NK-92 treated with Interleukin-12 subunit alpha and Interleukin-12 subunit beta, amount 100 ng/mL, for 24 hours (cell line): Measurements from ENCODE around the gene NBEA.

ENCODE experiments used
- DNase-seq: peaks from one replicate; lab custom pipeline; 2025; lab: John Stamatoyannopoulos, UW

NBEA gene

DNA sequence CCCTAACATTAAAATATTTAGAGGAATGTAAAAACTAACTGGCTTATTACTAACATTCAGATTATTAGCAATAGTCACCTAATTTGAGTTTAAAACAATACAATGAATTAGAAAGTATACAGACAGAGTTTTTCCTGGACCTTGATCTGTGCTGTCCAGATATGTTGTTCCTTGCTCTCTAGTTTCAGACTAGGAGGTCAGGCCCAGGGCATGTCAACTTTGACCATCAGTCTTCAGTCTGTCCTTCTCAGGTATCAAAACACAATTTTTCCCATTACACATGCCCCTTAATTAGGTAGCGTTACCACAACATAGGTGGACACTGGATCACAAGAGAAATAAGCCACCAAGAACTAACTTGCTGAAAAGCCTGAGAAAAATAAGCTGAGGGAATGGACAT lies 337.4 kb downstream of the NBEA start:
- DNase-seq: no peak

DNA sequence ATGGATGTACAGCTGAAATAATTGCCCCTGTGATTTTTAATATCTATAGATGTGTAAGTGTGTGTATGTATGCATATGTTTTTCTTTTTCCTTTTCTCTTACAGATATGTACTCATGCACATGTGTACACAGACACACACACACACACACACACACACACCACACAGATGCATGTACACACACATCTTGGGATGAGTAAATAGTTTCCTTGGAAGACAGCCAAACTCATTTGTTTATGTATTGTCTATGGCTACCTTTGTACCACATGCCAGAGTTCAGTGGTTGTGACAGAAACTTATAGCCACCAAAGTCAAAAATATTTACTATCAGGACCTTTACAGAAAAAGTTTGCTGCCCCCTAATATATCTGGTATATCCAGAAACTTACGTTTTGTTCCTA lies 341.8 kb downstream of the NBEA start:
- no peak for DNase-seq

DNA sequence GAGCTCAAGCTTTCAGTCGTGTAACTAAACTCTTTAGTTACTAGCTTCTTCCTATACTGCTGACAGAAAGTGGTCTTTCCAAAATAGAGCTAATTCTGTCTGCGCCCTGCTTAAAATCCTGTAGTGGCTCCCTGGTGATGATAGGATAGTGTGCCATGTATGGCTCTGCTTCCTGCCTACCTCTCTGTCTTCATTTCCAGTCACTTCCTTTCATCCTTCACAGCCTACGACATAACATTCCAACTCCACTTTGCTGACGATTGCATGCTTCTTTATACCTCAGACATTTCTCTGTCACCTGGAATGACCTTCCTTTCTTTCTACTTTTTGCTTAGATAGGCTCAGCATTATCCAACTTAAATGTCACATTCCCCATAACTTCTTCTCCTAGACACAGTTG lies 343.6 kb downstream of the NBEA start:
- DNase-seq: no peak

DNA sequence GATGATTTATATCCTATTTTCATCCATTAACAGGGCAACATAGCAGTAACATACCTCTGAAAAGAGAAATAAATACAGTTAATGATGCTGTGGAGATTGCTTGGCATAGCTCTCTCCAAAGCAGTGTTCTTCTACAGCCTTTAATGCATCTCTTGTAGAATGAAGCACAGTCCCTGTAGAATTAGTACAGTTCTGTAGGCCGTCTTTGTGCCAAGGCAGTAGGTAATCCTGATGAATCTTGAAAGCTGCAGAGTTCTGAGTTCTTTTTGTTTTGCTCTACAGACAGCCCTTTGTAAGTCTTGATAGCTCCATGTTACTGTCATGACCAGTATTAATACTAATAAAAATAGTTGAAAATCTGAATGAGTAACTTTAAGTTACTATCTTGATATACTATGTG lies 350.3 kb downstream of the NBEA start:
- DNase-seq: no peak

DNA sequence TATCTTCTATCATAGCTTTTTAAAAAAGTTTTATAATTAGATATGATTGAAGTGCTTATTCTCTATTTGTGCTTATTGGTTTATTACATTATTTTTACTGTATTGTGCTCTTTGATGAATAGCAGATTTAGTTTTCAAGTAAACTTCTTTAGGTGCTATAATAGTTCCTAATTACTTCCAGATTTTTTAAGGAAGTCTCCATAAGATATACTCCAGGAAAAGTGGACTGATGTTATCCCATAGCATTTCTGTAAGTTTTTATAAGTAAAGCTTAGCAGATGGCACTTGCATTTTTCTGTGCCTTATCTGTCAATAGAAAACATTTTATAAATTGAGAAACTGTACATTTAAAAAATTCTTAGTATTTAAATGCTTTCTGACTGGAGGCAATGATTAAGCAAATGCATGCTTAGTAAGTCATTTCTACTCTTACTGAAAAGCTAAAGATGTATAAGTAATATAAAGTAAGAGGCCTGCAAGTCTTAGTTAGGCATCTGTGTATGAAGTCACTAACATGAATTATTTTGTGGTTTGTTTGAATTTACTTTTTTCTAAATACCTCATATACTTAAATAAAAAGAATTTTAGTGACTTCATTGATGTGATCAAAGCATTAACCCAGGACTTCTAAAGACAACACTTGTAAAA lies 351.6 kb downstream of the NBEA start:
- DNase-seq: no peak

DNA sequence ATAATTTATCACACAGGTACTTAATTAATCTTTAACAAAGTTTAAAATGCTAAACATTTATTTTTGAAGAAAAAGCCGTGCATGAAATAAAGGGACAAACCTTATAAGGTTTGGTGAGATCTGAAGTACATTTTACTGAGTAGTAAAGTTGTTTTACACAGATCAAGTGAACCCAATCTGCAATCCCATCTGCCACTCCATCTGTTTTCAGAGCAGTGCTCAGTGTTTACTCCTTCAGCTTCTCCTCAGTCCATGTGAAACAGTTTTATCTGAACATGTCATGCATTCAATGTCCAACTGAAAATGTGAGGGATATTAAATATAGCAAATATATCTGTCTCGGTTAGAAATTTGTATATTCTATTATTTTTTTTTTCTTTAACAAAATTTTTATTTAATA lies 367.6 kb downstream of the NBEA start:
- no peak for DNase-seq

DNA sequence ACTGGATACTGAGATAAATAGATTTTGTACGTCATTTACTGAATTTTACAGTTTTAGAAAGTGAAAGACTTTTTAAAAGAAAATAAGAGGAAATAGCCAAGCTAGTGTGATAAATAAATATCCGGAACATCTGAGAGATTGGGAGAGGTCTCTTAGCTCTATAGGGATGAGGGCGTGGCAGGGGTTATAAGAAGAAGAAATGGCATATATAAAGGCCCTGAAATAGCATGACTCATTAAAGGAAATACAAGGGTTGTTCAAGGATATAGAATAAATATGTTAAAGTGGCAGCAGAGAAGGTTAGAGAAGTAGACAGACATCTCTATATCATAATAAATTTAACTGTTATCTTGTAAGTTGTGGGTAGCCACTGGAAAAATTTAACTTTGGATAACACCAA lies 390.1 kb downstream of the NBEA start:
- DNase-seq: no peak

DNA sequence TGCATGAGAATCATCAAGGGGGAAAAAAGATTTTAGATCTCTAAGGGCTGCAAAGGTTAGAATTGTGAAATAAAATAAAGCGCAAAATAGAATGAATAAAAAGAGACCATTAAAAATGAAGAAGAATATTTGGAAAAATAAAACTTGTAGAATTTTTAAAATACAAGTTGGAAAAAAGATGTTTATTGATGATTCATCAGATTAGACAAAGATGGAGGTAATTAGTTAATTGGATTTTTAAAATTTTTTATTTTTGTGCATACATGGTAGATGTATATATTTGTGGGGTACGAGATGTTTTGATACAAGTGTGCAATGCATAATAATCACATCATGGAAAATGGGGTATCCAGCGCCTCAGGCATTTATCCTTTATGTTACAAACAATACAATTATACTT lies 391.1 kb downstream of the NBEA start:
- DNase-seq: no peak

DNA sequence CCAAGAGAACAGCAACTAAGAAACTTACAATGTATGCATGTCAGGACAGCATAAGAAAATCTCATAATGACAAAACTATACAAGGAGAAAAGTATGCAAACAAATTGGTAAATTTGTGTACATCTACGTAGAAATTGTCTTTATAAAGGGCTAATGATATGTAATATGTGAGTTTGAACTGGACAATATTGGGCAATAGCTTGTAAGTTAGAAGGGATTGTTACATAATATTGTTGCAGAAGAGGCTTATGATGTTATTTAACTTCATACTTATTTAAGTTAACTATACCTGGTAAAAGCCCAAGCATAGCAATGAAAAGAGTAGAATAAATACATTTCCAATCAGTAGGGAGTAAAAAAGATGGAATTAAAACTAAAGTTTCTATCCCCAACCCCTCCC lies 400.4 kb downstream of the NBEA start:
- DNase-seq: no peak

DNA sequence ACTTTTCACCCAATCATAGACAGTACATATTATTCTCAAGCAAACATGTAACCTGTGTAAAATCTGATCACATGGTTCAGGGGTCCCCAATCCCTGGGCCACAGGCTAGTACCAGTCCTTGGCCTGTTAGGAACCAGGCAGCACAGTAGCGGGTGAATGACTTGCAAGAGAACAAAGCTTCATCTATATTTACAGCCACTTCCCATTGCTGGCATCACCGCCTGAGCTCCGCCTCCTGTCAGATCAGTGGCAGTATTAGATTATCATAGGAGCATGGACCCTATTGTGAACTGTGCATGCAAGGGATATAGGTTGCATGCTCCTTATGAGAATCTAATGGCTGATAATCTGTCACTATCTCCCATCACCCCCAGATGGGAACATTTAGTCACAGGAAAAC lies 401.3 kb downstream of the NBEA start:
- DNase-seq: no peak

DNA sequence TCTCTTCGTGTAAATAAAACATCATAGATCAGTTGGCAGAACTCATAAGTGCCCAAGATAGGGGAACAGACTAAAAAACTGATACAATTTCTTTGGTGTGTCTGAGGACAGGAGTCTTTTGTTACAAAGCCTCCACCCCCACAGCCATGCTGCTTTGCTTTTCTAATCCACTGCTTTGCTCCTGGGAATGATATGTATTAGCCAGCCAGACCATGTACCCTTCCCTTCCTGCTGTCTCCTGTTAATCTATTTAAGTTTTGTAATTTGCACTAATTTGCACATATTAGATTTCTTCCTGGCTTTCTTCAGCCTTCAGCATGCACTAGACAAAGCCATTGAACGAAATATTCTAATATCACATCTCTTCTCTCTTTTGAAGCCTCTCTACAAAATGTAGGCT lies 403.9 kb downstream of the NBEA start:
- no peak for DNase-seq

DNA sequence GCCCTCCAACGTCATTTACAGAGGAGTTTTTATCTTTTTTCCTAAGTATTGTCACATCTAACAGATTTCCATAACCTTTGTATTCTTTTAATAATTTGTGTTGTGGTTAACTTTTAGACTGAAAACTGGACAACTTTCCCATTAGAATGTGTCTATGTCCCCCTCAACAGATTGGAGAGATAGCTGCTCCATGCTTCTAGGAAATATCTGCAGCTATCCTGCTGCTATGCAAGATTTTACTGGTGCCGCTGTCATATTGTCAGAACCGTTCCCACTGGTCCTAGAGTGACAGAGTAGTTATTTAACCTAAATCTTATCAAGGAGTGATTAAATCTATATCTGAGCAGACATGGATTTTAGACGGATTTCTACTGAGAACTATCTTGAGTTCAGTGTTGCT lies 404.4 kb downstream of the NBEA start:
- no peak for DNase-seq

DNA sequence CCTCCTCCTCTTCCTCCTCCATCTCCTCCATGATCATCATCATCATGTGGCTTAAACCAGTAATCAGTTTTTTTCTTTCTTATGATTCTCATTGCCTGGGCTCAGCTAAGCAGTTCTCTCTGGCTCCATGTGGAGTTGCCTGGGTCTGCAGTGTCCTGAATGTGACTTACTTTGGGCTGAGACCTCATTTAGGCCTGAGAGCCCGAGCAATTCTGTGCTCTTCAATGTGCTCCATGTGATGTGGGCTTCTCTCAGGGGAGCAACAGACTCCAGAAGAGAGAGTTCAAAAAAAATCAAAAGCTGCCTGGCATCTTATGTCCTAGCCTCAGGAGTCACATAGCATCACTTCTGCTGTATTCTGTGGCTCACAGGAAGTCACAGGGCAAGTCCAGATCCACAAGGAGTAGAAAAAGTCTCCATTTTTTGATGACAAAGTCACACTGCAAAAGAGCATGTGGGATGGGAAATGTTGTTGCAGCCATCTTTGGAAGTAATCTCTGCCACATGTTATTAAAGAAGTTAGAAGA lies 405.7 kb downstream of the NBEA start:
- no peak for DNase-seq

DNA sequence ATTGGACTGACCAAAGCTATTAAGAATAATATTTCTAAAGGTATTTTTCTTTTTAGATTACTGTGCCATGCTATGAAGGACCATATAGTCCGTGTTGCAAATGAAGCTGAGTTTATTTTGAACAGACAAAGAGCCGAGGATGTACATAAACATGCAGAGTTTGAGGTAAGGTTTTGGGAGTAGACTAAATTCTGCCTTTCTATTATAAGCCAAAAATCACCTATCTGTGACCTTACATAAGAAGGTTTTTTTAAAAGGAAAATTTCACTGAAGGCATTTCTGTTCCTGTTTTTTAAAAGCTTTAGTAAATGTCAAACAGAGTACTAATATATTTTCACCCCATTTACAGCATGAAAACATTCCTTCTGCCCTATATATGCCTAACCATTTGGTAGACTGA lies 407.0 kb downstream of the NBEA start:
- no peak for DNase-seq

DNA sequence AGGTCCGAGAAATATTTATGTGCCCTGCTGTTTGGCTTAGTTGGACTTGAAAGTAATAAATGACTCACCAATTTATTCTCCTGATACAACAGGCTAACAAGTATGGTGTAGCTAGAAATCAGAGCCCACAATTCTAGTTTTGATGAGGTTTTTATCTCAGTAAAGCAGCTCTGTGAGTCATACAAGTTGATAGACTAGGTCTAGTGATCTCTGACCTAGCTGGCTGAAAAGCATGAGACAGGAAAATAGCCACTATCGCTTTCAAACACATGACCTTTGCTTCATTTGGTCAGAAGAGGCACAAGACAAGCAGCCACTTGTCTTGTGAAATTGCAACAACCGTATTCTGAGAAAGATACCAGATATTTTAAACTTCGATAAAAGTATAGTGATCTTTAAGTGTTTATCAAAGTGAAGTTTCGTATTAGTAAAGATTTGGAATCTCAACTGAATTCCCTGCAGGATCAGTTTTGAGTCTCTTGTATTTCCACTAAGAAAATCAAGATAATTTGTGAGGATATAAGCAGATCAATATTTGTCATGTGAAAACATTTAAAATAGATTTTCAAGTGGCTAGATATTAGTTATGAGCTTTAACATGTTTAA lies 407.7 kb downstream of the NBEA start:
- no peak for DNase-seq

DNA sequence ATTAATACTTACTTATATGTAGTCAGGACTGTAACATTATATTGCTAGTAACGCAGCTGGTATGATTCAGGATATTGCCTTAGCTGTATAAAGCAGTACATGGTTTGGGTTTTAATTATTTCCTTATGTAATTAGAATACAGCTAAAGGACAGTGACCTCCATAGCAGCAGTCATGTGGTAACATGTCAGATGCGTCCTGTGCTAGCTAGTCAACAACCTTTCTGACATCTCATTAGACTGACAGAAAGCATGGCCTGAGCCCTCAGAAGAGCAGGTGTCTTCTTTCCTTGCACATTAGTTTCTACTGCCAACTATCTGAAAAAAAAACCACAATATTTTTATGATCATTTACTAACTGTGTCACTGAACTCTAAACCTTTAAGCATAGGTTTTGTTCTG lies 412.2 kb downstream of the NBEA start:
- no peak for DNase-seq

DNA sequence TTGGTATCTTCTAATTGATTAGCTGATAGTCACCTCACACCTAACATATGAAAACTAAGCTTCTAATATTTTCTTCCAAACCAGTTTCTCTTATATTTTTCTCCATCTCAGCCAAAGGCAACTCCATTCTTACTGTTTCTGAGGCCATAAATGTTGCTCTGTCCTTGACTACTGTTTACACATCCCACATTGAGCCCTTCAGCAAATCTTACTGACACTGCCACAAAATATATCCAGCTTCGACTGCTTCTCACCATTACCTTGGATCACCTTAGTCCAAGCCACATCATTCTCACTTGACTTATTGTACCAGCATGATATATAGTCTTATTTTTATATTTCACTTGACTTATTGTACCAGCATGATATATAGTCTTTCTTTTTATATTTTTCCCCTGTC lies 412.8 kb downstream of the NBEA start:
- DNase-seq: no peak

DNA sequence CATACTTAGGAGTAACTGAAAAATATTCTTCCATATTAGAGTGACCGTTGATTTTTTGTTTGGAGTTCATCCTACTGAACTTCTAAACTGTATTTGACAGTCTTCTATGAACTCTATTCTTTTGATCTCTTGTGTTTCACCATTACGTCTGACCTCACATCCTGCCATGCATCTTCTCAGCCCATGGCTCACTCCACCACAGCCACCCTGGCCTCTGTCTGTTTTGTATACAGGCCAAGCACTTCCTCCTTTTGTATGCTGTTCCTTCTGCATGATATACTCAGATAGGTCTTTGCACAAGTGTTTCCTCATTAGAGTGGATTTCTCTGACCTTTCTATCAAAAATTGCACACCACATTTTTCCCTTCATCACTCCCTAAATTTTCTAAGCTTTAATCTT lies 414.5 kb downstream of the NBEA start:
- DNase-seq: no peak

DNA sequence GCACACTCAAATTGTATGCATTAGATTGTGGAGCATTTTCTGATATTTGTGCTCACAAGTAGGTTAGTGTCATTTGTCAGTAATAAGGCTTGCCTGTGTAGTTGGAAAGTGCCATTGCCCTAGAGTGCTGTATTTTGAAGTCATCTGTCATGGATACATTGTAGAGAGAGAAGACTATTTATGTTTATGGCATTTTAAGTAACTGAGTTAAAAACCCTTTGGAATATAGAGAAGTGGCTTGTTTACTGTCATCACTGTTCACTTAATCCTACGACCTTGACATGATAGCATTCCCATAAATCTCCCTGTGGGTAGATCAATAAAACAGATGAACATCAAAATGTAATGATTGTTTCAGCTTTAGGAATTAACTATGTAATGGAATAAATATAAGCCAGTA lies 423.8 kb downstream of the NBEA start:
- DNase-seq: no peak

DNA sequence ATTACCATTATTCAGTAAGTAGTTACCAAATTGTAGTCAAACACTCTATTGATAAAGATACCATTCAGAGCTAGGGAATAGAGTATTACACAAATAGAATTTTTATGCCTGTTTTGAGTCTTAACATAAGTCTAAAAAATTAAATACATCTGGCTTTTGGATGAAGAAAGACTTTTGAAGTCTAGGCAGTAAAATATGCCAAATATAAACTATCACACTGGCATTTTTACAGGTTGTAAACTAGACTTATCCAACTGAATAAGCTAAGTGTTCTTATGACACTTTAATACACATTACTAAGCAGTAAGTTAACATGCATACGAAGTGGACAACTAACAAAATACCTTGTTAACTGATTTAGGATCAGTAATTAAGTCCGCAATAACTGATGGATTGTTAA lies 425.5 kb downstream of the NBEA start:
- no peak for DNase-seq

DNA sequence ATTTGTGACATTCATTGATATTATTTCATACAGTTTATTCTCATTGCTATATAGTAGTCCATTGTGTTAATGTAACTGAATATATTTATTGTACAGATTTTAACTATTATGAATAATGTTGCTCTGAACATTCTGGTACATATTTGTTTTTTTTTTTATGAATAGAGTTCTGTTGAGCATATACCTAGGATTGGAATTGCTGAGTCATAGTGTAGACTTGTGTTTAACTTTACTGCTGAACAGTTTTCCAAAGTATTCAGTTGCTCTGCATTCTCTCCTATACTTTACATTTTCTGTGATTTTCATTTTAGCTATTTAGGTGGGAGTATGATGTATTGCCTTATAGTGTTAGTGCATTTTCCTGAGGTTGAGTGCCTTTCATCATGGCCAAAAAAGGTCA lies 436.9 kb downstream of the NBEA start:
- no peak for DNase-seq

DNA sequence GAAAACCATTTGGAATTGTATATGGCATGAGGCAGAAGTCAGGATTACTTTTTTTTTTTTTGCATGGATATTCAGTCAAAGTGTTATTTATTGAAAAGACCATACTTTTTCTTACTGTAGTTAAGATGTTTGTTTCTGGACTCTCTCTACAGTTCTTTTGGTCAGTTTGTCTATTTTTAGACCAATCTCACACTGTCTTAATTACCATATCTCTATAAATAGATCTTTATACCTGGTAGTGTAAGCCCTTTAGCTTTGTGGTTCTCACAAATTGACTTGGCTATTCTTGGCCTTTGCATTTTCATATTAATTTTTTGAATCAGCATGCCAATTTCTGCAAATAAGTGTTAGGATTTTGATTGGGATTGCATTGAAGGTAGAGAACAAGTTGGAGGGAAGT lies 437.6 kb downstream of the NBEA start:
- no peak for DNase-seq

DNA sequence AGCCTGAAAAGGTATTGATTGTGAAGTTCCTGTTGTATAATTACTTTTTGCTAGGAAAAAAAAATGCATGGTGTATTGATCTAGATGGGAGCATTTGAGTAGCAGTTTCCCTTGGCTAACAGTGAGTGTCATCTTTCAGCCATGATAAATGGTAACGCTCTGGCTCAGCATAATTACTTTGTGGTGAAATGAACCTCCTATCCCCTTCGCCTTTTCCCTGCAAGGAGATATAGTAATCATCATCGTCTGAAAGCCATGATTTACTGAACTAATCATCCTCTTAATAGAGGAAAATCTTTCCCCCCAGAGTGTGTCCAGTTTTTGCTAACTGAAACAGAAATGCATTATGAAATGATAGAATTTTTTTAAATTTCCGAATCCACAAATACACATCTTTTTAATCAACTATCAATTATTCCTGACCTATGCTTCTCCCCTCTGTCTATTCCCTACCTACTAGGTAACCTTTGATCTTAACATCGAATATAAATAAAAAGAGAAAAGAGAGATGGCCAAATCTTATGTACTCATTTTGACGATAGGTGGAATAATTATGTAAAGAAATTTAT lies 445.7 kb downstream of the NBEA start:
- no peak for DNase-seq
